Stimulated activated CD8-positive, alpha-beta memory T cell treated with anti-CD3 and anti-CD28 coated beads, Interleukin-4, amount 100 ng/mL, for 4 hours (primary cell): ENCODE results near the gene RMND5A.

Experiments
- DNase-seq, 2 donors: peaks; one replicate each; pipeline ENCODE4 v3.0.0-alpha.2; 2020; ENCODE audit warnings: low read depth in 2 of 2, low spot score in 1 of 2

RMND5A gene

GRCh38 chr2:86790676-86791572 is 70.8 kb downstream of the RMND5A start, which contains the start of gene CD8A:
Gene CD8A, minus strand, starts transcription at chr2:86790913. Its CDS starts 88 bp downstream, at chr2:86790825.
- DNase-seq, result peak in 1 of 2 donors; percentile 64

DNA sequence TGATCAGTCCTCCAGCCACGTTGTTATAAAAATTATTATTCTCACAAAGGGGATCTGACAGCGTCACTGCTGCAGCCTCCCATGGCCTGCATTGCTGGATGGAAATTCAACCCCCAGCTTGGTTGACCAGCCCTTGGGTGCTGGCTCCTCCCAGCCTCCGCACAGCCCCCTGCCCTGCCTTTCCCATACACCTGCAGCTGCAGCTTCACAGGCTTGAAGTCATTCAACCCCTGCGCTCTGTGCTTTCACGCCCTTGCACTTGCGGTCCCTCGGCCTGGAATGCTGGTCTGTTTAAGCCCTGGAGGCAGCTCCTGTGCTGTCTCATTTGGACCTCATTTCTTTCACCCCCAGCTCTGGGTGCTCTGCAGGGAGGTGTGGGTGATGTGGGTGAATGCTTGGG is 71.5 kb downstream of the RMND5A start:
- no peak for DNase-seq

DNA sequence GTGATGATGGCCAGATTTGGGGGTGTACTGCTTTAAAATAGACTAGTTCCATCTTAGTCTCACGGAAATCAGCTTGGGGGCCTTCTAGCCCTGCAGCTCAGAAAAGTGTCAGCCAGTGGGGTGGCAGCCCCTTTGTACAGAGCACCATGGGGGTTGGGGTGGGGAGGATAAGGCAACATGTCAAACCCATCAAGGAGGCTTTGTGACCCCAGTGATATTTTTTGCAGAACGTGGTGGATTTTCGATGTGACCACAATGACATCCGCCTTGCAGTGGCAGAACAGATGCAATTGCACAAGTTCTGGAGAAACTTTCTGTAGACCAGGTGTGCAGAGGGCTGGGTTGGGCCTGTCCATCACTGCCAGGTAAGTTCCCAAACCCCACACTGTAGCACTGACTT is 73.7 kb downstream of the RMND5A start:
- DNase-seq, result no peak

- DNase-seq, result no peak
Observed at GRCh38 chr2:86794861-86795260, 74.8 kb downstream of the RMND5A start.

GRCh38 chr2:86800856-86801567 is 80.9 kb downstream of the RMND5A start:
- no peak for DNase-seq

DNA sequence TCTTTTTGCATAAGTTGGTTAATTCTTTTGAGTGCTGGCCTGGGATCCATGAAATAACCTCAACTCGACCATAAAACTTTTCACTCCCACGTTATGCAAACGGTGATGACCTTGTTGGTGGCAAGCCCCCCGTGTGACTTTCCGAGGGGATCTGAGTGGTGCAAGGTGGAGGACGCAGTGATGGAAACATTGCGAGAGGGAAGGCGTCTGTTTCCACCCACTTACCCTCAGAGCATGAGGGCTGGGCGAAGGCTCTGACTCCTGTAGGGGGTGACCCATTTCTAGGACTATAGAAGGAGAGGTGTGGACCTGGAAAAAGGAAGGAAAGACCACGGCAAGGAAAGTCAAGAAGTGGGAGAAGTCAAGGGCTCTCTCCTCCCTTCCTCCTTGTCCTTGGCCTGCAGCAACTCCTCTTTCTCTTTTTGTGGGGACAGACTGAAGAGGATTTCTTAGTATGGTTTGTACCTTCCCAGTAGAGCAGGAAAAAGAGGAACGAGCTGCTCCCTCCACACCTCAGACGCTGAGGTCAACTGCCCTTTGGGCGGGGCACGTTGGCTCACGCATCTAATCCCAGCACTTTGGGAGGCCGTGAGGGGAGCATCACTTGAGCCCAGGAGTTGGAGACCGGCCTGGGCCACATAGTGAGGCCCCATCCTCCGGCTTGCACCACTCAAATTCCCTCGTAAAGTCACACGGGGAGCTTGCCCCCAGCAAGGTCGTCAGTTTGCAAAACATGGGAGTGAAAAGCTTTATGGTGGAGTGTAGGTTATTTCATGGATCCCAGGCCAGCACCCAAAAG is 86.2 kb downstream of the RMND5A start:
- no peak for DNase-seq

DNA sequence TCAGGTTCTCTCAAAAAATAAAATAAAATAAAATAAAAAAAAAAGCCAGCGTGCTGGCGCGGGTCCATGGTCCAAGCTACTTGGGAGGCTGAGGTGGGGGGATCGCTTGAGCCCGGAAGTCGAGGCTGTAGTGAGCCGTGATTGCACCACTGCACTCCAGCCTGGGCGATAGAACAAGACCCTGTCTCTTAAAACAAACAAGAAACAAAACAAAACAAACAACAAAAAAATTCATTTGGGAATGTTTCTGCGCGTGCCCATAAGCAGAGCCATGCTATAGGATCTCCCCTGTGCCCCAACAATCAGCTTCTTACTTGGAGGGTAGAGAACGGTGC is 87.0 kb downstream of the RMND5A start:
- no peak for DNase-seq

DNA sequence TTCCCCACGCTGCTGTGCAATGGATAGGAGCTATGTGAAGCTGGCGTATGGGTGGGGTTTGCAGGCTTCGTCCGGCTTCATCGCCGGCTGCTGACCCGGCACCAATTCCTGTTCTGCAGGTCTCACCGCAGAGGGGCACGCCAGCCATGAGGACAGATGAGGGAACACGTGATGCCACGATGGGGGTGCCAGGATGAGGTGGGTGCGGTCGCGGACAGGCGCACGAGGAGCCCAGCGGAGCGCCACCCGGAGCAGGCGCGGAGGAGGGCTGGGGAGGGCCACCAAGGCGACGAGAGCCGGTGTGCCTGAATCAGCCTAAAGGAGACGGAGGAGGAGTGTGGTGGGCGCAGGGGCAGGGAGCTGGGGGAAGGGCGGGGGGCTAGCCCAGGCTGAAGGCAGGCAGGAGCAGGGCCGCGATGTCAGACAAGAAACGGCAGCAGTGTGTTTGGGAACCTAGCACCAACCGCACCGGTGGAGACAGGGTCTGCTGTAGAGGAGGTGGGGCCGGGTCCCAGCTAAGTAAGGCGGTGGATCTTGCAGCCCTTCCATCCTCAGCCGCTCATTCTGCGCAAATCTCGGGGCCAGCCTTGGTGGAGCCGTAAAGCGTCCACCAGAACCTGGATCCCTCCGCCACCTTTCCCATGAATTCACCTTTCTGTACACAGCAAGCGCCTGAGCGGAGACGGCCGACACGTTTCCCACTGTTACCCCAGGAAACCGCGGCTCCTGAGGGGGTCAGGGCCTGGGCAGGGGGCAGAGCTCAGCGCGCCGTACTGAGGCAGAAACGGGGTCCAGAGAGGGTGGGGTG is 87.6 kb downstream of the RMND5A start:
- peak in 1 of 2 donors; percentile 50 for DNase-seq

GRCh38 chr2:86808315-86809161 is 88.4 kb downstream of the RMND5A start:
- peak; percentile 92 to 95 for DNase-seq

GRCh38 chr2:86809481-86810121 is 89.5 kb downstream of the RMND5A start:
- no peak for DNase-seq

- DNase-seq, result no peak
Observed at GRCh38 chr2:86815611-86816010, 95.5 kb downstream of the RMND5A start.

GRCh38 chr2:86818114-86818801 is 98.2 kb downstream of the RMND5A start:
- no peak for DNase-seq

GRCh38 chr2:86818957-86819356 is 98.9 kb downstream of the RMND5A start:
- DNase-seq, result no peak

DNA sequence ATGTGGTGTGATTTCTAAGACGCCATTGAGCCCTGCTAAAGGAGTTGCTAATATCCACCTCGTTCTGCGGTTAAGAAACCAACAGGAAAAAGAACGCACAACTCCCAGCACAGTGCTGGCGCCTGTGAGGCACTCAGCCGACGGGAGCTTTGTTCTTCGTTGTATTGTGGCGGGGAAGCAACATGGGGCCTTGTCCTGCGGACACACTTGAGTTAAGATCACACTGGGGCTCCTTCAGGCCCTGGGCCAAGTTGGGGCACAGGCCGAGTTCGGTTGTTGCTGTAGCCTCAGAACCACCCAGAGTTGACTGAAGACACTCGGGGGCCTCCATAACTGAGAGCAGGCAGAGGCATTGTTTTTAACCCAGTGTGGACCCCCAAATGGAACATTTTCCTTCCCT is 101.2 kb downstream of the RMND5A start:
- DNase-seq, result no peak

- DNase-seq, result no peak
Observed at GRCh38 chr2:86821842-86822241, 101.8 kb downstream of the RMND5A start.

- DNase-seq, result no peak
Observed at GRCh38 chr2:86822668-86823345, 102.7 kb downstream of the RMND5A start.

GRCh38 chr2:86825036-86825692 is 105.1 kb downstream of the RMND5A start:
- DNase-seq, result no peak
